HepG2 (cell line): Measurements from ENCODE around the gene DRD1. TPM values are rescaled to one million over a fixed set of nuclear protein-coding genes. Genes with fewer than 3 reads are reported as not detected.

ENCODE experiments used
- polyA plus RNA-seq, 8 experiments: library from polyadenylated mRNA; depleted of rRNA in 3 of 8; stranded (reverse) in 7 of 8; unstranded in 1 of 8; fragments of >200 nt; fragmentation: Illumina TruSeq in 4 of 8; extraction: Trizol in 4 of 8; gene quantifications; 2 replicates each; pipeline versions ENCODE4 v1.2.1 to v1.2.3, GENCODE V29; 2011 to 2016; ENCODE audit warnings: low read depth in 4 of 8, missing spikeins in 1 of 8, mixed read lengths in 1 of 8; ENCODE audit not compliant: insufficient read depth in 1 of 8
- total RNA-seq, 5 experiments: library from RNA; depleted of rRNA; stranded (reverse); fragments of >200 nt; fragmentation: Illumina TruSeq; extraction: Trizol; gene quantifications; 2 replicates each; pipeline ENCODE4 v1.2.3, GENCODE V29; 2016; ENCODE audit warnings: low read depth in 1 of 5

DRD1 gene
- total and polyA plus RNA-seq, 2 of the 13 experiments (the other 11 are each of a cell fraction or from before 2014, with no cell fraction given) = not detected

Other genes with a start within 250 kb of the DRD1 start
- gene SFXN1, start 34.4 kb upstream of the DRD1 start, total RNA-seq (2016; rRNA removed; fragmentation: Illumina TruSeq; extraction: Trizol) = 122 and 171 TPM in 2 replicates
- 130 and 135 TPM in 2 replicates for gene SFXN1, start 34.4 kb upstream of the DRD1 start, polyA plus RNA-seq (2011; rRNA removed)
- gene HRH2, start 213.9 kb upstream of the DRD1 start, total RNA-seq (2016; rRNA removed; fragmentation: Illumina TruSeq; extraction: Trizol) = not detected in 2 replicates
- not detected in 2 replicates for gene HRH2, start 213.9 kb upstream of the DRD1 start, polyA plus RNA-seq (2011; rRNA removed)